H9 (cell line): ENCODE data around the gene TENM4. TPM values are rescaled to one million over a fixed set of nuclear protein-coding genes. Genes with fewer than 3 reads are reported as not detected.

Source experiments
- DNase-seq: peaks from one replicate; pipeline ENCODE4 v3.0.0-alpha.2; 2017
- H2AFZ ChIP-seq: one replicate; pipeline ENCODE4 v1.6.1; 2013; ENCODE audit warnings: mild to moderate bottlenecking, low read length, control low read depth, moderate library complexity
- H2AK5ac ChIP-seq: 2 replicates; pipeline ENCODE4 v1.6.1; 2013; ENCODE audit warnings: low read length, control low read depth, mixed read lengths; ENCODE audit not compliant: insufficient read length
- H2BK120ac ChIP-seq: one replicate; pipeline ENCODE4 v1.6.1; 2013; ENCODE audit warnings: low read depth, mild to moderate bottlenecking, low read length, control low read depth, inconsistent platforms; ENCODE audit not compliant: poor library complexity, severe bottlenecking
- H2BK12ac ChIP-seq: 2 replicates; pipeline ENCODE4 v1.6.1; 2013; ENCODE audit warnings: low read length, control low read depth, mixed read lengths, low read depth; ENCODE audit not compliant: insufficient read length
- H2BK15ac ChIP-seq: 2 replicates; pipeline ENCODE4 v1.6.1; 2013; ENCODE audit warnings: low read depth, low read length, control low read depth
- H2BK20ac ChIP-seq: one replicate; pipeline ENCODE4 v1.6.1; 2013; ENCODE audit warnings: low read depth, mild to moderate bottlenecking, low read length, control low read depth, inconsistent platforms; ENCODE audit not compliant: poor library complexity, severe bottlenecking
- H2BK5ac ChIP-seq: 2 replicates; pipeline ENCODE4 v1.6.1; 2013; ENCODE audit warnings: low read length, control low read depth, mixed read lengths; ENCODE audit not compliant: insufficient read length
- H3K14ac ChIP-seq: 2 replicates; pipeline ENCODE4 v1.6.1; 2013; ENCODE audit warnings: low read length, control low read depth; ENCODE audit not compliant: insufficient read depth
- H3K18ac ChIP-seq: 2 replicates; pipeline ENCODE4 v1.6.1; 2013; ENCODE audit warnings: low read depth, mild to moderate bottlenecking, mixed read lengths, low read length, control low read depth; ENCODE audit not compliant: insufficient read length
- H3K23ac ChIP-seq: 2 replicates; pipeline ENCODE4 v1.6.1; 2013; ENCODE audit warnings: low read length, control low read depth, mixed read lengths, low read depth; ENCODE audit not compliant: insufficient read length
- H3K23me2 ChIP-seq: 2 replicates; pipeline ENCODE4 v1.6.1; 2013; ENCODE audit warnings: low read depth, mild to moderate bottlenecking, mixed read lengths, low read length, control low read depth; ENCODE audit not compliant: insufficient read length, poor library complexity, severe bottlenecking
- H3K27ac ChIP-seq: 2 replicates; pipeline ENCODE4 v1.5.1; 2013; ENCODE audit warnings: low read length, control low read depth, mixed read lengths, low read depth; ENCODE audit not compliant: insufficient read length
- H3K27me3 ChIP-seq: 2 replicates; pipeline ENCODE4 v1.6.1; 2013; ENCODE audit warnings: low read length, control low read depth, inconsistent platforms; ENCODE audit not compliant: insufficient read depth
- H3K4ac ChIP-seq: 2 replicates; pipeline ENCODE4 v1.6.1; 2013; ENCODE audit warnings: low read depth, mild to moderate bottlenecking, control low read depth, inconsistent platforms, low read length, moderate library complexity
- H3K4me1 ChIP-seq: 2 replicates; pipeline ENCODE4 v1.6.1; 2013; ENCODE audit warnings: low read length, control low read depth, inconsistent platforms; ENCODE audit not compliant: insufficient read depth
- H3K4me2 ChIP-seq: 2 replicates; pipeline ENCODE4 v1.6.1; 2013; ENCODE audit warnings: low read length, control low read depth, mixed read lengths; ENCODE audit not compliant: insufficient read length, insufficient read depth
- H3K56ac ChIP-seq: 2 replicates; pipeline ENCODE4 v1.6.1; 2013; ENCODE audit warnings: low read depth, mild to moderate bottlenecking, mixed read lengths, low read length, control low read depth; ENCODE audit not compliant: insufficient read length
- H3K79me1 ChIP-seq: 2 replicates; pipeline ENCODE4 v1.6.1; 2013; ENCODE audit warnings: low read depth, mild to moderate bottlenecking, moderate library complexity, low read length, control low read depth, inconsistent platforms; ENCODE audit not compliant: insufficient read depth, poor library complexity, severe bottlenecking
- H3K79me2 ChIP-seq: 2 replicates; pipeline ENCODE4 v1.6.1; 2013; ENCODE audit warnings: low read length, control low read depth, inconsistent platforms; ENCODE audit not compliant: insufficient read depth
- H3K9ac ChIP-seq: 2 replicates; pipeline ENCODE4 v1.6.1; 2013; ENCODE audit warnings: low read length, control low read depth, mixed read lengths; ENCODE audit not compliant: insufficient read length; ENCODE audit errors: extremely low read depth
- H3K9me3 ChIP-seq: one replicate; pipeline ENCODE4 v1.6.1; 2013; ENCODE audit warnings: low read depth, low read length, inconsistent platforms; ENCODE audit not compliant: control insufficient read depth
- H3T11ph ChIP-seq: one replicate; pipeline ENCODE4 v1.6.1; 2013; ENCODE audit warnings: mild to moderate bottlenecking, low read length, control low read depth, inconsistent platforms
- H4K20me1 ChIP-seq: one replicate; pipeline ENCODE4 v1.6.1; 2013; ENCODE audit not compliant: control insufficient read depth, insufficient read length, insufficient read depth
- H4K5ac ChIP-seq: 2 replicates; pipeline ENCODE4 v1.6.1; 2013; ENCODE audit warnings: low read depth, mild to moderate bottlenecking, mixed read lengths, low read length, control low read depth; ENCODE audit not compliant: insufficient read length
- H4K8ac ChIP-seq: replicated peaks from 2 replicates; pipeline ENCODE4 v1.6.1; 2013; ENCODE audit warnings: low read length, control low read depth, mixed read lengths, low read depth; ENCODE audit not compliant: insufficient read length
- H4K91ac ChIP-seq: 2 replicates; pipeline ENCODE4 v1.6.1; 2013; ENCODE audit warnings: low read depth, mild to moderate bottlenecking, moderate library complexity, mixed read lengths, low read length, control low read depth; ENCODE audit not compliant: insufficient read length
- H3K27ac Mint-ChIP-seq, 3 experiments: 2 replicates in 2 of 3; 3 replicates in 1 of 3; pipeline ENCODE4 v1.8.0; 2020 to 2021; ENCODE audit warnings: mixed read lengths in 3 of 3, mild to moderate bottlenecking in 1 of 3, moderate library complexity in 1 of 3
- H3K27me3 Mint-ChIP-seq: 2 replicates; pipeline ENCODE4 v1.8.0; 2021; ENCODE audit warnings: low read depth, mild to moderate bottlenecking, moderate library complexity, mixed read lengths
- H3K36me3 Mint-ChIP-seq, 3 experiments: 2 replicates in 2 of 3; 3 replicates in 1 of 3; pipeline ENCODE4 v1.8.0; 2020 to 2021; ENCODE audit warnings: low read depth in 3 of 3, mixed read lengths in 3 of 3; ENCODE audit not compliant: insufficient read depth in 1 of 3
- H3K4me1 Mint-ChIP-seq, 2 experiments: 2 replicates each; pipeline ENCODE4 v1.8.0; 2020; ENCODE audit warnings: mixed read lengths in 2 of 2
- H3K4me3 Mint-ChIP-seq, 2 experiments: 2 replicates in 1 of 2; 3 replicates in 1 of 2; pipeline ENCODE4 v1.8.0; 2020 to 2021; ENCODE audit warnings: mild to moderate bottlenecking in 2 of 2, mixed read lengths in 2 of 2, moderate library complexity in 1 of 2
- H3K9me3 Mint-ChIP-seq, 2 experiments: 2 replicates in 1 of 2; 3 replicates in 1 of 2; pipeline ENCODE4 v1.8.0; 2020; ENCODE audit warnings: mild to moderate bottlenecking in 2 of 2, mixed read lengths in 2 of 2, moderate library complexity in 1 of 2
- WGBS: extraction: QIAGEN DNeasy Blood & Tissue Kit; methylation state at CpG from one replicate; pipeline ENCODE4 v1.1.7; 2013; ENCODE audit warnings: missing lambda C conversion rate, low lambda C conversion rate, mixed read lengths; ENCODE audit not compliant: insufficient read length; ENCODE audit errors: extremely low coverage; 5-methylcytosine and 5-hydroxymethylcytosine counted together
- total RNA-seq: library from RNA; stranded (reverse); gene quantifications from 2 replicates; pipeline ENCODE4 v1.2.1, GENCODE V29; 2021
- TF ChIP-seq, protein P1 (sequence below): fragments of 200-600 bp; sonication (generic); conservative IDR thresholded peaks from 3 replicates; pipeline ENCODE4 v1.8.0; 2021; ENCODE audit warnings: antibody characterized with exemption, mild to moderate bottlenecking

Gene TENM4
- total RNA-seq, 1 experiment from 2014 or later: 4.6 TPM

DNA sequence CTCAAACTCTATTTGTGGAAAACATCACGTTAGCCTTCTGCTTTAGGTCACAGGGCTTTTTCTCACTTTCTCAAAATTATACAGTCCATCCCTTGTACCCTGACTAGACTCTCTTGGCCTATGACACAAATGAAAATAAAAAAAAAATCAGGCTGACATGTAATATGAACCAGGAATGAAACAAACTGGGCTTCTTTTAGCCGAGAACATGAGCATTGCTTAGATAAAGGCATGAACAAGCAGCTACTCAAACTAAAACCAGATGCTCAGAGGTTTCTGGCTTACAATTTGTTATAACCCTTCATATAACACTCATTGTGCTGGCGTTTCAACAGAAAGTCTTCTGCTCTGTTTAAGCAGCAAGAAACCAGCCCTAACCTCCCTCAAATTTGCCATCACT is 600.6 kb downstream of the TENM4 start:
- H3K27me3 ChIP-seq: no peaks in the 10 kb centered on the region

More for the DNA sequence above, 600.6 kb downstream of the TENM4 start:
- Histone ChIP-seq H3K79me2 (no peaks in the 10 kb centered on the region), H3K14ac (no peak overlapping the region), H3K9ac (no peak overlapping the region), H3K27ac (no peak overlapping the region), H3K4me2 (no peak overlapping the region), H3T11ph (no peak overlapping the region), H4K91ac (no peak overlapping the region), H3K56ac (no peak overlapping the region), H3K4me1 (no peaks in the 10 kb centered on the region), H3K79me1 (no peaks in the 10 kb centered on the region), H3K23ac (no peak overlapping the region), H4K20me1 (no peaks in the 10 kb centered on the region), H3K23me2 (no peaks in the 10 kb centered on the region), H2BK20ac (no peak overlapping the region), H2BK5ac (no peak overlapping the region), H3K9me3 (no peaks in the 10 kb centered on the region), H2BK12ac (no peak overlapping the region), H2BK120ac (no peak overlapping the region), H2AFZ (no peak overlapping the region), H4K8ac (no peak overlapping the region), H4K5ac (no peak overlapping the region), H3K18ac (no peak overlapping the region), H2AK5ac (no peak overlapping the region), H2BK15ac (no peak overlapping the region), H3K4ac (no peak overlapping the region)
- peaks cover 0 to 7% of the 10 kb centered on the region in 2 experiments; a peak in 3 of 4 replicates for H3K4me1 Mint-ChIP-seq
- H3K9me3 Mint-ChIP-seq: no peaks in the 10 kb centered on the region
- H3K36me3 Mint-ChIP-seq: no peaks in the 10 kb centered on the region
- TF ChIP-seq, protein P1, sequence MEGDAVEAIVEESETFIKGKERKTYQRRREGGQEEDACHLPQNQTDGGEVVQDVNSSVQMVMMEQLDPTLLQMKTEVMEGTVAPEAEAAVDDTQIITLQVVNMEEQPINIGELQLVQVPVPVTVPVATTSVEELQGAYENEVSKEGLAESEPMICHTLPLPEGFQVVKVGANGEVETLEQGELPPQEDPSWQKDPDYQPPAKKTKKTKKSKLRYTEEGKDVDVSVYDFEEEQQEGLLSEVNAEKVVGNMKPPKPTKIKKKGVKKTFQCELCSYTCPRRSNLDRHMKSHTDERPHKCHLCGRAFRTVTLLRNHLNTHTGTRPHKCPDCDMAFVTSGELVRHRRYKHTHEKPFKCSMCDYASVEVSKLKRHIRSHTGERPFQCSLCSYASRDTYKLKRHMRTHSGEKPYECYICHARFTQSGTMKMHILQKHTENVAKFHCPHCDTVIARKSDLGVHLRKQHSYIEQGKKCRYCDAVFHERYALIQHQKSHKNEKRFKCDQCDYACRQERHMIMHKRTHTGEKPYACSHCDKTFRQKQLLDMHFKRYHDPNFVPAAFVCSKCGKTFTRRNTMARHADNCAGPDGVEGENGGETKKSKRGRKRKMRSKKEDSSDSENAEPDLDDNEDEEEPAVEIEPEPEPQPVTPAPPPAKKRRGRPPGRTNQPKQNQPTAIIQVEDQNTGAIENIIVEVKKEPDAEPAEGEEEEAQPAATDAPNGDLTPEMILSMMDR: no peak
- DNase-seq: no peak
- H3K27me3 Mint-ChIP-seq: peaks cover 2% of the 10 kb centered on the region; the same call in 1 of the 2 replicates
- H3K4me3 Mint-ChIP-seq: no peak overlapping the region
- no peak overlapping the region; a peak in 1 of 7 replicates for H3K27ac Mint-ChIP-seq
- WGBS: no CpG with 5 or more reads among the region's 3 CpGs
